ENCODE results near the gene DHCR24. TPM values are rescaled to one million over a fixed set of nuclear protein-coding genes. Genes with fewer than 3 reads are reported as not detected.

DHCR24 gene
- total RNA-seq, 2 donors from 2014 or later: 243 to 340 TPM

GRCh38 chr1:54819733-54820132 lies 67.3 kb downstream of the DHCR24 start:
- H3K9me3 ChIP-seq (ENCODE audit: control insufficient read depth, low read length): peaks cover 10% of the 10 kb centered on the region
- H3K4me1 ChIP-seq (ENCODE audit: control insufficient read depth, insufficient read depth, low read length): no peaks in the 10 kb centered on the region
- no peak overlapping the region for H3K4me3 Mint-ChIP-seq
- TF ChIP-seq, protein P1, sequence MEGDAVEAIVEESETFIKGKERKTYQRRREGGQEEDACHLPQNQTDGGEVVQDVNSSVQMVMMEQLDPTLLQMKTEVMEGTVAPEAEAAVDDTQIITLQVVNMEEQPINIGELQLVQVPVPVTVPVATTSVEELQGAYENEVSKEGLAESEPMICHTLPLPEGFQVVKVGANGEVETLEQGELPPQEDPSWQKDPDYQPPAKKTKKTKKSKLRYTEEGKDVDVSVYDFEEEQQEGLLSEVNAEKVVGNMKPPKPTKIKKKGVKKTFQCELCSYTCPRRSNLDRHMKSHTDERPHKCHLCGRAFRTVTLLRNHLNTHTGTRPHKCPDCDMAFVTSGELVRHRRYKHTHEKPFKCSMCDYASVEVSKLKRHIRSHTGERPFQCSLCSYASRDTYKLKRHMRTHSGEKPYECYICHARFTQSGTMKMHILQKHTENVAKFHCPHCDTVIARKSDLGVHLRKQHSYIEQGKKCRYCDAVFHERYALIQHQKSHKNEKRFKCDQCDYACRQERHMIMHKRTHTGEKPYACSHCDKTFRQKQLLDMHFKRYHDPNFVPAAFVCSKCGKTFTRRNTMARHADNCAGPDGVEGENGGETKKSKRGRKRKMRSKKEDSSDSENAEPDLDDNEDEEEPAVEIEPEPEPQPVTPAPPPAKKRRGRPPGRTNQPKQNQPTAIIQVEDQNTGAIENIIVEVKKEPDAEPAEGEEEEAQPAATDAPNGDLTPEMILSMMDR (conservative IDR thresholded peaks at IDR 0.05): no peak
- no peaks in the 10 kb centered on the region for H3K36me3 Mint-ChIP-seq (ENCODE audit: low read depth)
- H3K4me3 ChIP-seq (ENCODE audit: low read length): no peak overlapping the region
- no peaks in the 10 kb centered on the region for H3K36me3 ChIP-seq (ENCODE audit: control insufficient read depth, insufficient read depth, low read length)
- H3K9ac ChIP-seq (ENCODE audit: extremely low read depth, low read length, poor library complexity, severe bottlenecking): no peak overlapping the region
- DNase-seq: no peak
- H3K27me3 ChIP-seq (ENCODE audit: control insufficient read depth, insufficient read depth, low read length, poor library complexity, severe bottlenecking): no peaks in the 10 kb centered on the region
- H3K27ac ChIP-seq (ENCODE audit: low read depth, low read length): no peak overlapping the region
- no peak overlapping the region for H3K27ac Mint-ChIP-seq
- H3K9me3 Mint-ChIP-seq: peaks cover 10% of the 10 kb centered on the region
- H3K4me1 Mint-ChIP-seq: peaks cover 5% of the 10 kb centered on the region
- peaks cover 4% of the 10 kb centered on the region for H3K27me3 Mint-ChIP-seq (ENCODE audit: insufficient read depth)

GRCh38 chr1:54819195-54819536 lies 67.8 kb downstream of the DHCR24 start:
- Histone ChIP-seq H3K27me3 (ENCODE audit: control insufficient read depth, insufficient read depth, low read length, poor library complexity, severe bottlenecking) (no peaks in the 10 kb centered on the region), H3K36me3 (ENCODE audit: control insufficient read depth, insufficient read depth, low read length) (no peaks in the 10 kb centered on the region), H3K4me1 (ENCODE audit: control insufficient read depth, insufficient read depth, low read length) (no peaks in the 10 kb centered on the region), H3K9me3 (ENCODE audit: control insufficient read depth, low read length) (peaks cover 8% of the 10 kb centered on the region), H3K9ac (ENCODE audit: extremely low read depth, low read length, poor library complexity, severe bottlenecking) (no peak overlapping the region), H3K4me3 (ENCODE audit: low read length) (no peak overlapping the region), H3K27ac (ENCODE audit: low read depth, low read length) (no peak overlapping the region)
- Mint-ChIP-seq H3K27me3 (ENCODE audit: insufficient read depth) (peaks cover 4% of the 10 kb centered on the region), H3K9me3 (peaks cover 7% of the 10 kb centered on the region), H3K4me3 (no peak overlapping the region), H3K36me3 (ENCODE audit: low read depth) (no peaks in the 10 kb centered on the region), H3K27ac (no peak overlapping the region), H3K4me1 (peaks cover 5% of the 10 kb centered on the region)
- WGBS, 2 experiments (ENCODE audit: insufficient coverage in 1 of 2, insufficient read length in 1 of 2): 93% methylated on average over 3 to 4 of the region's 4 CpGs
- DNase-seq: no peak
- TF ChIP-seq, protein P1 (conservative IDR thresholded peaks at IDR 0.05): no peak

GRCh38 chr1:54818461-54819194 lies 68.4 kb downstream of the DHCR24 start:
- 85 to 94% methylated on average over 3 to 5 of the region's 5 CpGs for WGBS, 2 experiments (ENCODE audit: insufficient coverage in 1 of 2, insufficient read length in 1 of 2)
- peaks cover 4% of the 10 kb centered on the region for H3K9me3 Mint-ChIP-seq
- Histone ChIP-seq H3K27ac (ENCODE audit: low read depth, low read length) (no peak overlapping the region), H3K36me3 (ENCODE audit: control insufficient read depth, insufficient read depth, low read length) (no peaks in the 10 kb centered on the region), H3K9ac (ENCODE audit: extremely low read depth, low read length, poor library complexity, severe bottlenecking) (no peak overlapping the region), H3K27me3 (ENCODE audit: control insufficient read depth, insufficient read depth, low read length, poor library complexity, severe bottlenecking) (no peaks in the 10 kb centered on the region), H3K4me3 (ENCODE audit: low read length) (no peak overlapping the region), H3K4me1 (ENCODE audit: control insufficient read depth, insufficient read depth, low read length) (no peaks in the 10 kb centered on the region), H3K9me3 (ENCODE audit: control insufficient read depth, low read length) (peaks cover 3% of the 10 kb centered on the region)
- DNase-seq: no peak
- no peak overlapping the region for H3K27ac Mint-ChIP-seq
- H3K27me3 Mint-ChIP-seq (ENCODE audit: insufficient read depth): peaks cover 2% of the 10 kb centered on the region
- no peak overlapping the region for H3K4me3 Mint-ChIP-seq
- peaks cover 9% of the 10 kb centered on the region for H3K4me1 Mint-ChIP-seq
- no peaks in the 10 kb centered on the region for H3K36me3 Mint-ChIP-seq (ENCODE audit: low read depth)
- TF ChIP-seq, protein P1 (conservative IDR thresholded peaks at IDR 0.05): no peak

Measured in endodermal cell (in vitro differentiated cells).